Measurements from ENCODE around the gene NAP1L4. TPM values are rescaled to one million over a fixed set of nuclear protein-coding genes. Genes with fewer than 3 reads are reported as not detected.
"Not testable (repeated sequence)": the region's sequence is repeated elsewhere in the genome, so short reads cannot be mapped to it uniquely, and the experiment has no call there.

Gene NAP1L4
- total and polyA plus RNA-seq, 2 of the 8 experiments (the other 6 are each of a cell fraction or from before 2014, with no cell fraction given): 75.8 to 194 TPM

GRCh38 chr11:2905299-2905698 lies 86.8 kb downstream of the NAP1L4 start:
- not testable (repeated sequence) for FAIRE-seq; H3K23ac ChIP-seq (ENCODE audit: insufficient read length); H3K9ac ChIP-seq (replicated peaks in 1 of 4; ENCODE audit: extremely low read depth in 1 of 4, low read depth in 3 of 4, low read length in 3 of 4); H4K8ac ChIP-seq (ENCODE audit: extremely low read depth, insufficient read depth, low read length); H4K91ac ChIP-seq (replicated peaks; ENCODE audit: insufficient read length, low read length); H3K27ac ChIP-seq (ENCODE audit: low read depth, low read length); H3K79me2 ChIP-seq (ENCODE audit: control insufficient read depth in 1 of 2, insufficient read depth in 2 of 2, low read length in 2 of 2); H3K23me2 ChIP-seq (ENCODE audit: low read depth, low read length); H3K4me3 ChIP-seq (ENCODE audit: extremely low read depth in 1 of 4, insufficient read depth in 2 of 4, low read depth in 3 of 4, low read length in 4 of 4); DNase-seq (ENCODE audit: low read depth in 1 of 2, low spot score in 2 of 2); H3K56ac ChIP-seq (replicated peaks; ENCODE audit: insufficient read length, low read depth, low read length); H3K79me1 ChIP-seq (ENCODE audit: low read depth, low read length); H3K4me2 ChIP-seq (ENCODE audit: insufficient read depth in 1 of 2, low read depth in 2 of 2, low read length in 2 of 2); H3K14ac ChIP-seq (ENCODE audit: insufficient read length); H2AK5ac ChIP-seq (ENCODE audit: low read depth, low read length); H2BK5ac ChIP-seq (ENCODE audit: low read depth, low read length); H3K18ac ChIP-seq (ENCODE audit: extremely low read depth, low read length); H2AFZ ChIP-seq (ENCODE audit: low read length); H2BK12ac ChIP-seq (ENCODE audit: low read depth, low read length); H3K36me3 ChIP-seq (ENCODE audit: control insufficient read depth in 2 of 4, insufficient read depth in 4 of 4, low read length in 3 of 4); H3K9me3 ChIP-seq (ENCODE audit: insufficient read depth in 2 of 2, low read depth in 1 of 2, low read length in 1 of 2); H4K5ac ChIP-seq (ENCODE audit: insufficient read length, low read depth, low read length); H2BK15ac ChIP-seq (ENCODE audit: low read length); H2BK120ac ChIP-seq (replicated peaks; ENCODE audit: low read depth, low read length); H3K4ac ChIP-seq (replicated peaks; ENCODE audit: insufficient read length, low read depth, low read length); H4K20me1 ChIP-seq (replicated peaks in 1 of 2; ENCODE audit: control insufficient read depth in 1 of 2, insufficient read depth in 2 of 2, low read length in 2 of 2); H2BK20ac ChIP-seq (ENCODE audit: low read length)
- H3K4me1 ChIP-seq (replicated peaks in 1 of 4; ENCODE audit: control insufficient read depth in 3 of 4, insufficient read depth in 4 of 4, low read length in 3 of 4): peaks cover 0 to 17% (median 13%) of the 10 kb centered on the region in 4 experiments; a peak in 5 of 7 replicates
- peaks cover 0 to 18% (median 2%) of the 10 kb centered on the region in 4 experiments; a peak in 4 of 7 replicates for H3K27me3 ChIP-seq (replicated peaks in 1 of 4; ENCODE audit: control insufficient read depth in 3 of 4, extremely low read depth in 1 of 4, insufficient read depth in 3 of 4, low read length in 3 of 4)
- WGBS, 2 experiments (ENCODE audit: extremely low coverage in 1 of 2, insufficient coverage in 1 of 2, insufficient read length in 1 of 2, insufficient replicate concordance in 2 of 2, low coverage in 1 of 2, low lambda C conversion rate in 2 of 2, missing lambda C conversion rate in 1 of 2): 92% methylated on average over 7 of the region's 7 CpGs; no CpG with 5 or more reads in 1 of the 2 experiments
- CTCF ChIA-PET (ENCODE audit: partially characterized antibody): interaction anchor here (0.7 to 6.2 kb wide), 5 partner anchors 9 to 212 kb away, joined by 3 to 68 read pairs (median 3); partner anchors contain the start of gene PHLDA2
- POLR2A ChIA-PET (ENCODE audit: partially characterized antibody): interaction anchor here (0.7 kb wide), 1 partner anchor 18 kb away, joined by 3 read pairs; no protein-coding TSS in a partner anchor

Measured in H1 (cell line).